HepG2 (cell line): ENCODE results near the gene TMEM11. TPM values are rescaled to one million over a fixed set of nuclear protein-coding genes. Genes with fewer than 3 reads are reported as not detected.

Experiments used
- ATAC-seq: fragments of 200-7000 bp; cut with Tn5 transposase; 3 replicates; pipeline ENCODE4 v1.9.1; 2020; ENCODE audit warnings: mild to moderate bottlenecking, moderate library complexity
- BruUV-seq: library from RNA; stranded (reverse); fragments of 400-500 nt; replicated peaks from 2 replicates; lab custom pipeline; 2021; lab: Mats Ljungman, UMichigan
- CTCF ChIA-PET: fragments of 300-600 bp; formaldehyde crosslinking; extraction: SDS; loops from one replicate; lab custom pipeline; 2021; ENCODE audit warnings: low total read pairs, inconsistent platforms, low intra/inter-chr PET ratio; lab: Yijun Ruan, JAX
- POLR2A ChIA-PET: fragments of 350-600 bp; sonication (Branson Sonifier 250); formaldehyde crosslinking; loops from one replicate; lab custom pipeline; 2020; ENCODE audit warnings: antibody characterized with exemption, inconsistent platforms; lab: Yijun Ruan, JAX
- DNase-seq: peaks from one replicate; pipeline ENCODE4 v3.0.0-alpha.2; 2015; ENCODE audit warnings: low spot score
- FAIRE-seq: peaks from 3 replicates; lab custom pipeline; 2011; peaks lifted over from hg19 to GRCh38; lab: Jason Lieb, UNC
- H2AFZ ChIP-seq: one replicate; pipeline ENCODE4 v1.6.1; 2011; ENCODE audit warnings: low read length, inconsistent platforms
- H3K27ac ChIP-seq: fragments of 300-600 bp; 3 replicates; pipeline ENCODE4 v1.8.0; 2011; ENCODE audit warnings: mixed run types, mild to moderate bottlenecking, mixed read lengths, low read length, inconsistent platforms; ENCODE audit not compliant: insufficient read depth; ENCODE audit errors: extremely low read length
- H3K27me3 ChIP-seq, 2 experiments: fragments of 200-600 bp in 1 of 2; 2 replicates in 1 of 2; 3 replicates in 1 of 2; pipeline versions ENCODE4 v1.6.0 to v1.8.0; 2011; ENCODE audit warnings: low read length in 2 of 2, mild to moderate bottlenecking in 2 of 2, moderate library complexity in 2 of 2, inconsistent platforms in 1 of 2; ENCODE audit not compliant: insufficient read depth in 2 of 2, control insufficient read depth in 1 of 2
- H3K36me3 ChIP-seq, 2 experiments: fragments of 200-600 bp in 1 of 2; replicated peaks in 1 of 2; 2 replicates in 1 of 2; 3 replicates in 1 of 2; pipeline versions ENCODE4 v1.5.1 to v1.8.0; 2011; ENCODE audit warnings: low read length in 2 of 2, inconsistent platforms in 1 of 2; ENCODE audit not compliant: insufficient read depth in 2 of 2, control insufficient read depth in 1 of 2
- H3K4me1 ChIP-seq: 2 replicates; pipeline ENCODE4 v1.5.1; 2012; ENCODE audit warnings: low read length, inconsistent platforms; ENCODE audit not compliant: insufficient read depth
- H3K4me2 ChIP-seq: 2 replicates; pipeline ENCODE4 v1.6.0; 2011; ENCODE audit warnings: low read depth, low read length, inconsistent platforms
- H3K4me3 ChIP-seq, 3 experiments: fragments of 200-600 bp in 1 of 3; sonication (generic), shearing (Covaris generic) in 1 of 3; replicated peaks in 1 of 3; 2 replicates each; pipeline ENCODE4 v1.5.1; 2011 to 2016; ENCODE audit warnings: low read length in 3 of 3, inconsistent platforms in 2 of 3, low read depth in 2 of 3, mild to moderate bottlenecking in 2 of 3, control low read depth in 1 of 3, mixed read lengths in 1 of 3; ENCODE audit not compliant: insufficient read depth in 1 of 3
- H3K79me2 ChIP-seq: one replicate; pipeline ENCODE4 v1.6.1; 2011; ENCODE audit warnings: low read length, inconsistent platforms; ENCODE audit not compliant: insufficient read depth
- H3K9ac ChIP-seq: 2 replicates; pipeline ENCODE4 v1.6.0; 2011; ENCODE audit warnings: mild to moderate bottlenecking, low read depth, low read length, inconsistent platforms; ENCODE audit not compliant: insufficient read depth
- H3K9me3 ChIP-seq: 2 replicates; pipeline ENCODE4 v1.5.1; 2012; ENCODE audit warnings: mild to moderate bottlenecking, low read length
- H4K20me1 ChIP-seq: 2 replicates; pipeline ENCODE4 v1.6.0; 2011; ENCODE audit warnings: inconsistent platforms, mild to moderate bottlenecking, low read length, moderate library complexity; ENCODE audit not compliant: insufficient read depth
- CBX5 ChIP-seq: sonication (generic); formaldehyde crosslinking; IDR thresholded peaks from 2 replicates; pipeline ENCODE4 v1.4.0; 2020; ENCODE audit warnings: missing genetic modification reagents, borderline replicate concordance
- DNMT1 ChIP-seq: sonication (generic); formaldehyde crosslinking; IDR thresholded peaks from 2 replicates; pipeline ENCODE4 v1.5.1; 2020; ENCODE audit warnings: mild to moderate bottlenecking, missing genetic modification reagents
- DR1 ChIP-seq: sonication (generic); formaldehyde crosslinking; IDR thresholded peaks from 2 replicates; pipeline ENCODE4 v1.8.0; 2021; ENCODE audit warnings: mild to moderate bottlenecking, missing genetic modification reagents, inconsistent platforms
- FOXA3 ChIP-seq: IDR thresholded peaks from 2 replicates; pipeline ENCODE4 v1.6.1; 2016; ENCODE audit warnings: missing genetic modification reagents, missing compliant biosample characterization
- FOXC1 ChIP-seq: sonication (generic); formaldehyde crosslinking; IDR thresholded peaks from 2 replicates; pipeline ENCODE4 v1.8.0; 2022; ENCODE audit warnings: mild to moderate bottlenecking, missing genetic modification reagents, borderline replicate concordance
- FOXP1 ChIP-seq, 2 experiments: fragments of 450-650 bp in 1 of 2; IDR thresholded peaks; 2 replicates each; pipeline ENCODE4 v1.6.1; 2017 to 2018; ENCODE audit warnings: antibody characterized with exemption in 1 of 2
- GTF3A ChIP-seq: sonication (generic); formaldehyde crosslinking; conservative IDR thresholded peaks from 2 replicates; pipeline ENCODE4 v1.4.0; 2020; ENCODE audit warnings: mild to moderate bottlenecking, missing genetic modification reagents
- PRMT3 ChIP-seq: sonication (generic); formaldehyde crosslinking; IDR thresholded peaks from 2 replicates; pipeline ENCODE4 v1.8.1; 2022; ENCODE audit warnings: low read depth, mild to moderate bottlenecking, moderate library complexity, missing genetic modification reagents, borderline replicate concordance
- SRF ChIP-seq: IDR thresholded peaks from 2 replicates; pipeline ENCODE4 v1.6.1; 2011; ENCODE audit warnings: mild to moderate bottlenecking, low read depth, low read length, moderate library complexity
- ZFP36L1 ChIP-seq: sonication (generic); formaldehyde crosslinking; IDR thresholded peaks from 2 replicates; pipeline ENCODE4 v1.8.0; 2022; ENCODE audit warnings: mild to moderate bottlenecking, missing genetic modification reagents, moderate library complexity
- ZNF143 ChIP-seq: sonication (generic); formaldehyde crosslinking; IDR thresholded peaks from 2 replicates; pipeline ENCODE4 v1.4.0; 2020; ENCODE audit warnings: missing genetic modification reagents
- ZNF205 ChIP-seq: IDR thresholded peaks from 2 replicates; pipeline ENCODE4 v1.6.1; 2018; ENCODE audit warnings: missing biosample characterization, missing genetic modification reagents
- ZNF329 ChIP-seq: sonication (generic); formaldehyde crosslinking; IDR thresholded peaks from 2 replicates; pipeline ENCODE4 v1.9.0; 2021; ENCODE audit warnings: low read depth, mild to moderate bottlenecking, missing genetic modification reagents
- ZNF609 ChIP-seq: sonication (generic); formaldehyde crosslinking; IDR thresholded peaks from 2 replicates; pipeline ENCODE4 v1.4.0; 2020; ENCODE audit warnings: mild to moderate bottlenecking, missing genetic modification reagents, borderline replicate concordance
- ZNF772 ChIP-seq: sonication (generic); formaldehyde crosslinking; IDR thresholded peaks from 2 replicates; pipeline ENCODE4 v1.5.0; 2020; ENCODE audit warnings: mild to moderate bottlenecking, missing genetic modification reagents
- WGBS: methylation state at CpG from one replicate; pipeline ENCODE4 v1.1.6; 2017; ENCODE audit warnings: low lambda C conversion rate; 5-methylcytosine and 5-hydroxymethylcytosine counted together
- in situ Hi-C: cut with HindIII; loops from 2 replicates; pipeline ENCODE4 v1.10.0; 2017; ENCODE audit warnings: low pct_unique_long_range_greater_than_20kb; ENCODE audit not compliant: extremely low pct_ligation_motif_present
- intact Hi-C: fragments of 100-400 bp; cut with micrococcal nuclease; formaldehyde crosslinking; loops from one replicate; pipeline ENCODE4 v1.10.0; 2022; ENCODE audit not compliant: unreplicated experiment
- polyA plus RNA-seq, 8 experiments: library from polyadenylated mRNA; depleted of rRNA in 3 of 8; stranded (reverse) in 7 of 8; unstranded in 1 of 8; fragments of >200 nt; fragmentation: Illumina TruSeq in 4 of 8; extraction: Trizol in 4 of 8; gene quantifications; 2 replicates each; pipeline versions ENCODE4 v1.2.1 to v1.2.3, GENCODE V29; 2011 to 2016; ENCODE audit warnings: low read depth in 4 of 8, missing spikeins in 1 of 8, mixed read lengths in 1 of 8; ENCODE audit not compliant: insufficient read depth in 1 of 8
- total RNA-seq, 5 experiments: library from RNA; depleted of rRNA; stranded (reverse); fragments of >200 nt; fragmentation: Illumina TruSeq; extraction: Trizol; gene quantifications; 2 replicates each; pipeline ENCODE4 v1.2.3, GENCODE V29; 2016; ENCODE audit warnings: low read depth in 1 of 5
- TF ChIP-seq, protein P1 (sequence below): sonication (generic); formaldehyde crosslinking; IDR thresholded peaks from 2 replicates; pipeline ENCODE4 v1.4.0; 2020; ENCODE audit warnings: missing genetic modification reagents
- TF ChIP-seq, protein P2 (sequence below): sonication (generic); formaldehyde crosslinking; IDR thresholded peaks from 2 replicates; pipeline ENCODE4 v1.4.0; 2020; ENCODE audit warnings: missing genetic modification reagents
- TF ChIP-seq, protein P3 (sequence below): sonication (generic); formaldehyde crosslinking; IDR thresholded peaks from 2 replicates; pipeline ENCODE4 v1.5.0; 2020; ENCODE audit warnings: missing genetic modification reagents

The TMEM11 gene
- total and polyA plus RNA-seq, 2 of the 13 experiments (the other 11 are each of a cell fraction or from before 2014, with no cell fraction given) = 18.7 to 35.0 TPM

DNA sequence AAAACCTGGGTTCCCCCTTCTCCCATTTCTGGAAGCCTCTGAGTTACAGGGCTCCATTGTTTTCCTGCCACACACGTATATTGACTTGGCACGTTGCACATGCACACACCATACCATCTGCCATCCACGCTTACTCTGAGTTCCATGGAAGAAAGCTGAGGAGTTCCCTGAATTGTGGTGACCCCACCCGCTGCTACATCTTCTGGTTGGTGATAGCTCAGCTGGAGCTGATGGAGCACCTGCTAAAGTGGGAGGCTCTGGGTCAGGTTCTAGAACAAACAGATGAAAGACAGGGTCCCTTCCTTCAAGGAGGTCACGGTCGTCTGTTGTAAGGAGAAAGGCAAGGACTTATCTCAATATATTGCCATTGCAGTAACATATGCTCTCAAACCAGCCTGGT, 41.1 kb downstream of the TMEM11 start:
- CTCF ChIA-PET = no interaction called here
- peaks cover 4 to 26% of the 10 kb centered on the region in 2 experiments; a peak in 4 of 5 replicates for H3K36me3 ChIP-seq
- no peaks in the 10 kb centered on the region for H3K9me3 ChIP-seq
- H3K9ac ChIP-seq = no peak overlapping the region
- FAIRE-seq (no peak), DNase-seq (no peak), ATAC-seq (no peak)
- H2AFZ ChIP-seq = no peak overlapping the region
- in situ Hi-C loops (no loop called here), intact Hi-C loops (no loop called here)
- H3K27me3 ChIP-seq = no peaks in the 10 kb centered on the region
- BruUV-seq = no TSS peak
- H3K4me2 ChIP-seq = no peak overlapping the region
- 97% methylated on average over 6 of the region's 6 CpGs for WGBS
- H3K4me3 ChIP-seq = no peak overlapping the region
- no peaks in the 10 kb centered on the region for H4K20me1 ChIP-seq
- no peak overlapping the region for H3K27ac ChIP-seq
- POLR2A ChIA-PET = no interaction called here
- H3K79me2 ChIP-seq = no peaks in the 10 kb centered on the region
- H3K4me1 ChIP-seq = peaks cover 5% of the 10 kb centered on the region; the same call in 1 of the 2 replicates
- TF ChIP-seq, protein P1, sequence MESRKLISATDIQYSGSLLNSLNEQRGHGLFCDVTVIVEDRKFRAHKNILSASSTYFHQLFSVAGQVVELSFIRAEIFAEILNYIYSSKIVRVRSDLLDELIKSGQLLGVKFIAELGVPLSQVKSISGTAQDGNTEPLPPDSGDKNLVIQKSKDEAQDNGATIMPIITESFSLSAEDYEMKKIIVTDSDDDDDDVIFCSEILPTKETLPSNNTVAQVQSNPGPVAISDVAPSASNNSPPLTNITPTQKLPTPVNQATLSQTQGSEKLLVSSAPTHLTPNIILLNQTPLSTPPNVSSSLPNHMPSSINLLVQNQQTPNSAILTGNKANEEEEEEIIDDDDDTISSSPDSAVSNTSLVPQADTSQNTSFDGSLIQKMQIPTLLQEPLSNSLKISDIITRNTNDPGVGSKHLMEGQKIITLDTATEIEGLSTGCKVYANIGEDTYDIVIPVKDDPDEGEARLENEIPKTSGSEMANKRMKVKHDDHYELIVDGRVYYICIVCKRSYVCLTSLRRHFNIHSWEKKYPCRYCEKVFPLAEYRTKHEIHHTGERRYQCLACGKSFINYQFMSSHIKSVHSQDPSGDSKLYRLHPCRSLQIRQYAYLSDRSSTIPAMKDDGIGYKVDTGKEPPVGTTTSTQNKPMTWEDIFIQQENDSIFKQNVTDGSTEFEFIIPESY (CRISPR knock-in tag) = no peak
- TF ChIP-seq ZNF329 (no peak), DNMT1 (CRISPR knock-in tag) (no peak), ZFP36L1 (no peak), FOXC1 (CRISPR knock-in tag) (no peak), CBX5 (no peak), PRMT3 (CRISPR knock-in tag) (no peak), ZNF609 (no peak), ZNF143 (CRISPR knock-in tag) (no peak), FOXP1 (IDR thresholded peaks at IDR 0.05) (no peak), FOXP1 (CRISPR knock-in tag; IDR thresholded peaks at IDR 0.05) (no peak), GTF3A (no peak), ZNF205 (no peak), FOXA3 (CRISPR knock-in tag) (no peak), DR1 (no peak), SRF (no peak), ZNF772 (no peak)
- TF ChIP-seq, protein P2, sequence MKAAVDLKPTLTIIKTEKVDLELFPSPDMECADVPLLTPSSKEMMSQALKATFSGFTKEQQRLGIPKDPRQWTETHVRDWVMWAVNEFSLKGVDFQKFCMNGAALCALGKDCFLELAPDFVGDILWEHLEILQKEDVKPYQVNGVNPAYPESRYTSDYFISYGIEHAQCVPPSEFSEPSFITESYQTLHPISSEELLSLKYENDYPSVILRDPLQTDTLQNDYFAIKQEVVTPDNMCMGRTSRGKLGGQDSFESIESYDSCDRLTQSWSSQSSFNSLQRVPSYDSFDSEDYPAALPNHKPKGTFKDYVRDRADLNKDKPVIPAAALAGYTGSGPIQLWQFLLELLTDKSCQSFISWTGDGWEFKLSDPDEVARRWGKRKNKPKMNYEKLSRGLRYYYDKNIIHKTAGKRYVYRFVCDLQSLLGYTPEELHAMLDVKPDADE = no peak
- TF ChIP-seq, protein P3, sequence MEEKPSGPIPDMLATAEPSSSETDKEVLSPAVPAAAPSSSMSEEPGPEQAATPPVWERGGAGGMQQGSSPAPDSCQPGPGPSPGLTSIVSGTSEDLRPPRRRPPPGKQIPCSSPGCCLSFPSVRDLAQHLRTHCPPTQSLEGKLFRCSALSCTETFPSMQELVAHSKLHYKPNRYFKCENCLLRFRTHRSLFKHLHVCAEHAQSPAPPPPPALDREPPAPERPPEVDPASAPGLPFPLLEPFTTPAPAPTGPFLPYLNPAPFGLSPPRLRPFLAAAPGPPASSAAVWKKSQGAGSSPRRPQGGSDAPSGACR (CRISPR knock-in tag) = no peak
